Testis (tissue), 2 donors: ENCODE measurements around the gene HOXC12.

Experiments
- POLR2A ChIP-seq: fragments of 450-650 bp; IDR thresholded peaks from one replicate; pipeline ENCODE4 v1.6.1; 2017; ENCODE audit warnings: antibody characterized with exemption, mild to moderate bottlenecking, moderate library complexity
- TF ChIP-seq, protein P1 (sequence below), 3 experiments: fragments of 450-650 bp in 2 of 3; fragments of 200-600 bp in 1 of 3; sonication (generic) in 1 of 3; IDR thresholded peaks; one replicate each; pipeline ENCODE4 v1.5.1; 2016 to 2019; ENCODE audit warnings: antibody characterized with exemption in 3 of 3, mild to moderate bottlenecking in 2 of 3, moderate library complexity in 1 of 3

DNA sequence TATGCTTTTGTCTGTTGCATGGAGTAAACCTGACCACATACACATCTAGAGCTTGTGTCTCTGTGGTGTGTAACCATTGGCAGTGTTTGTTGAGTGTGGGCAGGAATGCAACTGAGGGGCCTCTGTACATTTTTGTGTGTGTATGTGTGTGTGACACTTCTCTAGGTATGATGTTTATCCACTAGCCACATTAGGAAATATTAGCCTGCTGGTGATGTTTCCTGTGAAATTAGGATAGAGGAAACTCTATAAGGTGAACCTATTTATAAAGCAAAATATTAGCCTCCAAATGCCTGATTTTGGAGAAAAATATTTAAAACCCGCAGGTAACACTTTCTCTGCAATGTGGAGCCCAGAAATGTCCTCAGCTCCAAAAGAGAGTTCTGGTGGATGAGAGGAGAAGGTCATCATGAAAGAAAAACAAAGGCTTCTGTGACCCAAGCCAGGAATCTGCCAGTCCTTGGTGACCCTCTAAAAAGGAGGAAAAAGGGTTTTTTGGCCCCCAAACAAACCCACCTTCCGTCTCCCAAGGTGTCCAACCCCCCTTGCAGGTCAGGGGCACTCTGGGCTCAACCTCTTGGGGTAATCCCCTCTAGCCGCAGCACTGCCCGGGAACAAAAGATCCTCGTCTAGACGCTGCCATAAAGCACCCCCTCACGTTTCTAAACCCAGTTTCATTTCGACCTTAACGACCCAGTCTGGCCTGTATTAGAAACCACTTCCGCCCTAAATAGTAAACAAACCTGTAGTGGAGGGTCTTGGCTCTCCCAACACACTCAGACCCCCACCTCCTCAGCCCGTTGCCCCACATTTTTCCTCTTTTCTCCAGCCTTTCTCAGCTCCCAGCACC, 23.1 kb downstream of the HOXC12 start:
- TF ChIP-seq POLR2A: no peak
- TF ChIP-seq, protein P1, sequence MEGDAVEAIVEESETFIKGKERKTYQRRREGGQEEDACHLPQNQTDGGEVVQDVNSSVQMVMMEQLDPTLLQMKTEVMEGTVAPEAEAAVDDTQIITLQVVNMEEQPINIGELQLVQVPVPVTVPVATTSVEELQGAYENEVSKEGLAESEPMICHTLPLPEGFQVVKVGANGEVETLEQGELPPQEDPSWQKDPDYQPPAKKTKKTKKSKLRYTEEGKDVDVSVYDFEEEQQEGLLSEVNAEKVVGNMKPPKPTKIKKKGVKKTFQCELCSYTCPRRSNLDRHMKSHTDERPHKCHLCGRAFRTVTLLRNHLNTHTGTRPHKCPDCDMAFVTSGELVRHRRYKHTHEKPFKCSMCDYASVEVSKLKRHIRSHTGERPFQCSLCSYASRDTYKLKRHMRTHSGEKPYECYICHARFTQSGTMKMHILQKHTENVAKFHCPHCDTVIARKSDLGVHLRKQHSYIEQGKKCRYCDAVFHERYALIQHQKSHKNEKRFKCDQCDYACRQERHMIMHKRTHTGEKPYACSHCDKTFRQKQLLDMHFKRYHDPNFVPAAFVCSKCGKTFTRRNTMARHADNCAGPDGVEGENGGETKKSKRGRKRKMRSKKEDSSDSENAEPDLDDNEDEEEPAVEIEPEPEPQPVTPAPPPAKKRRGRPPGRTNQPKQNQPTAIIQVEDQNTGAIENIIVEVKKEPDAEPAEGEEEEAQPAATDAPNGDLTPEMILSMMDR (IDR thresholded peaks at IDR 0.05): no peak
